ENCODE data around the gene EFL1. TPM values are rescaled to one million over a fixed set of nuclear protein-coding genes. Genes with fewer than 3 reads are reported as not detected.

EFL1 gene
- total RNA-seq, 1 experiment from 2014 or later, result 27.5 TPM

- no peak overlapping the region for H3K27ac Mint-ChIP-seq
- ATAC-seq, result no peak
- peaks cover 16% of the 10 kb centered on the region for H3K4me1 Mint-ChIP-seq
- ChIA-PET CTCF (interaction anchor here (1.0 to 1.5 kb wide), 2 partner anchors 76 to 919 kb away, joined by 3 to 9 read pairs; no protein-coding TSS in a partner anchor), POLR2A (no interaction called here)
- DNase-seq (ENCODE audit: low spot score), result no peak
- no peaks in the 10 kb centered on the region for H3K9me3 Mint-ChIP-seq
- H3K4me3 Mint-ChIP-seq, result no peak overlapping the region
- H3K36me3 Mint-ChIP-seq, result no peaks in the 10 kb centered on the region
- TF ChIP-seq ZNF138 (CRISPR knock-in tag; conservative IDR thresholded peaks at IDR 0.05), result no peak
- no peak for TF ChIP-seq ATF6 (CRISPR knock-in tag; IDR thresholded peaks at IDR 0.05)
- no peak for TF ChIP-seq ZNF671 (CRISPR knock-in tag; IDR thresholded peaks at IDR 0.05)
- no peak for TF ChIP-seq FOXJ3 (CRISPR knock-in tag; IDR thresholded peaks at IDR 0.05; ENCODE audit: borderline replicate concordance)
- TF ChIP-seq ZNF219 (CRISPR knock-in tag; IDR thresholded peaks at IDR 0.05; ENCODE audit: borderline replicate concordance), result no peak
- no peak for TF ChIP-seq GTF2I (CRISPR knock-in tag; conservative IDR thresholded peaks at IDR 0.05)
- no peak for TF ChIP-seq ATF2 (CRISPR knock-in tag; IDR thresholded peaks at IDR 0.05; ENCODE audit: borderline replicate concordance, low read depth)
- TF ChIP-seq GRHL2 (CRISPR knock-in tag; IDR thresholded peaks at IDR 0.05; ENCODE audit: insufficient replicate concordance, severe bottlenecking), result no peak
- no peak for TF ChIP-seq RORB (CRISPR knock-in tag; IDR thresholded peaks at IDR 0.05)
- TF ChIP-seq PREB (CRISPR knock-in tag; IDR thresholded peaks at IDR 0.05; ENCODE audit: borderline replicate concordance), result no peak
- no peak for TF ChIP-seq ZNF512 (CRISPR knock-in tag; IDR thresholded peaks at IDR 0.05; ENCODE audit: borderline replicate concordance)
- no peaks in the 10 kb centered on the region for H3K27me3 Mint-ChIP-seq (ENCODE audit: low read depth)
These were observed 78.2 kb downstream of the EFL1 start for GRCh38 chr15:82184355-82184754.

- ChIA-PET POLR2A (no interaction called here), CTCF (interaction anchor here (1.2 kb wide), 1 partner anchor 75 kb away, joined by 3 read pairs; no protein-coding TSS in a partner anchor)
- no peak overlapping the region for H3K27ac Mint-ChIP-seq
- no peaks in the 10 kb centered on the region for H3K27me3 Mint-ChIP-seq (ENCODE audit: low read depth)
- H3K36me3 Mint-ChIP-seq, result no peaks in the 10 kb centered on the region
- no peak overlapping the region for H3K4me3 Mint-ChIP-seq
- peaks cover 11% of the 10 kb centered on the region for H3K4me1 Mint-ChIP-seq
- TF ChIP-seq ATF3 (CRISPR knock-in tag; conservative IDR thresholded peaks at IDR 0.05) (no peak), NFATC4 (CRISPR knock-in tag; IDR thresholded peaks at IDR 0.05) (no peak), HMGA2 (CRISPR knock-in tag; IDR thresholded peaks at IDR 0.05) (no peak), MXD4 (CRISPR knock-in tag; IDR thresholded peaks at IDR 0.05; ENCODE audit: borderline replicate concordance) (no peak), ATF6 (CRISPR knock-in tag; IDR thresholded peaks at IDR 0.05) (no peak), MYBL2 (CRISPR knock-in tag; IDR thresholded peaks at IDR 0.05) (no peak), USF1 (CRISPR knock-in tag; IDR thresholded peaks at IDR 0.05) (no peak), E2F1 (CRISPR knock-in tag; IDR thresholded peaks at IDR 0.05) (no peak), FOXP1 (CRISPR knock-in tag; IDR thresholded peaks at IDR 0.05; ENCODE audit: borderline replicate concordance) (no peak), ZNF671 (CRISPR knock-in tag; IDR thresholded peaks at IDR 0.05) (no peak), CDX4 (CRISPR knock-in tag; IDR thresholded peaks at IDR 0.05; ENCODE audit: borderline replicate concordance) (no peak), ATF1 (CRISPR knock-in tag; IDR thresholded peaks at IDR 0.05) (no peak), TEAD1 (CRISPR knock-in tag; IDR thresholded peaks at IDR 0.05) (no peak)
- H3K9me3 Mint-ChIP-seq, result no peaks in the 10 kb centered on the region
- ATAC-seq (no peak), DNase-seq (ENCODE audit: low spot score) (no peak)
These were observed 79.2 kb downstream of the EFL1 start for GRCh38 chr15:82183121-82184031.

Data from WTC11 (cell line).